Nucleus accumbens (tissue), 56 donors: ENCODE results near the gene CCDC6.

Experiments
- DNase-seq, 56 donors: peaks; one replicate each; lab custom pipeline; 2025; lab: John Stamatoyannopoulos, UW

CCDC6 gene

GRCh38 chr10:59857049-59857448 lies 49.3 kb downstream of the CCDC6 start:
- no peak for DNase-seq

- no peak for DNase-seq
Observed at GRCh38 chr10:59856104-59856503, 50.3 kb downstream of the CCDC6 start.

DNA sequence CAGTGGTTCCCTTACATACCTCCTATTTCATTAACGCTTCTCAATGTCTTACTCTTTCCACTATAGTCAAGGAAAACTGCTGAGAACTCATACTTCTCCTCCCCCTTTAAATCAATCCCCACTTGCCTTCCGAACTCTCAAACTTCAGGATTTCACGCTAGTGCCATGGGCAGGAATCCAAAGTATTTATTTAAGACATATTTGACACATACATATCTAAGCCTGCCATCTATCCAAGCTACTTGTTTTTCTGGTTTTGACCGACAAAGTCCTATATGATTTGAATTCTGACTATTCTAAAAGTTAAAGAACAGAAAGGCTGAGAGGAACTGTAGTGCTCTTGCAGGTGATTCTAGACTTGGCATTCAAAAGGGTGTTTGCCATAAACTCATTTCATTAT lies 51.8 kb downstream of the CCDC6 start:
- DNase-seq, result no peak

GRCh38 chr10:59852670-59853069 lies 53.7 kb downstream of the CCDC6 start:
- no peak for DNase-seq

DNA sequence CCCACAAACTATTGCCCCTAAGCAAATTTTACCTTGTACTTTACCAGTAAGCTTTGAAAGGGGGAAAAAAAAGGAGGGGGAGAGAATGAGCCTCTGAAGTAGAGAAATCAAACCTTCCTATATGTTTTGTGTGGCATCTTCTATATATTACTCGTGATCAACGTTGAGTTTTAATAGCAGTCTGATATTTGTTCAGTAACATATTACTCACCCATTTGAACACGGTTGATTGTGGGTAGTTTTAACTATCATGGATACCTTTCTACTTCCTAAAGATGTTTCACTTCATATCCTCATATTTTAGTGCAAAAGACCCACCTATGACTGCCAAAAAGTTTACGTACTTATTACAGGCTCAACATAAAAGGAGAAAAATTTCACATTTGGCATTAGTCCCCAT lies 54.5 kb downstream of the CCDC6 start:
- DNase-seq, result no peak

DNA sequence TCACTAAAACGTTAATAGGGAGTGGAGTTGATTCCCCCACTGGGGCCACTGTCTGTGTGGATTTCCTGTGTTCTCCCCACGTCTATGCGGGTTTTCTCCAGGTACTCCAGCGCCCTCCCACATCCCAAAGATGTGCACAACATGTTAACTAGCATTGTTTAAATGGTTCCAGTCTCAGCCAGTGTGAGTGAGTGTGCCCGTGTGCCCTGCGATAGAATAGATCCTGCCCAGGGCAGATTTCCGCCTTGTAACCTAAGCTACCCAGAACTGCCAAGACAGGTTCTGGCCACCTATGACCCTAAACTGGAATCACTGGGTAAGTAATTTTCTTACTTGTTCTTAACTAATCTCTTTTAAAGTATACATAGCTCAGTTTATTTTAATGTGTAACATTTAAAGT lies 58.5 kb downstream of the CCDC6 start:
- DNase-seq, result no peak

DNA sequence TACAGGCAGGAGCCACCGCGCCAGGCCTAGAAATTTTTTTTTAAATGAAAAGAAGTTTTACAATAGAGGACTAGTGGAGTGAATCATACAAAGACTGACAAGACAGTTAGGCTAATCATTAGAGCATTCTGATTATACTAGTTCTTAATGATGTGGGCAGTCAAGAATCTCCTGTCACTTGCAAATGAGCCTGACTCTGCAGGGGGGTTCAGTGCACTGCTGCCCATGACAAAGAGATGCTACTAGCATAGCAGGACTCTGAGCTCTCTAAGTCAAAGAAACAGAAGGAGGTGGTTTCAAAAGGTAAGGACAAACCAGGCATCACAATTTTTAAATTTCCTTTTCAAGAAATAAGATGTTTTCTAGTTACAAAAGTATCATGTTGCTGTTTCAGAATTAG lies 59.0 kb downstream of the CCDC6 start:
- no peak for DNase-seq

- no peak for DNase-seq
Observed at GRCh38 chr10:59844436-59844835, 61.9 kb downstream of the CCDC6 start.

- no peak for DNase-seq
Observed at GRCh38 chr10:59843748-59844147, 62.6 kb downstream of the CCDC6 start.

- DNase-seq, result no peak
Observed at GRCh38 chr10:59839576-59839975, 66.8 kb downstream of the CCDC6 start.

DNA sequence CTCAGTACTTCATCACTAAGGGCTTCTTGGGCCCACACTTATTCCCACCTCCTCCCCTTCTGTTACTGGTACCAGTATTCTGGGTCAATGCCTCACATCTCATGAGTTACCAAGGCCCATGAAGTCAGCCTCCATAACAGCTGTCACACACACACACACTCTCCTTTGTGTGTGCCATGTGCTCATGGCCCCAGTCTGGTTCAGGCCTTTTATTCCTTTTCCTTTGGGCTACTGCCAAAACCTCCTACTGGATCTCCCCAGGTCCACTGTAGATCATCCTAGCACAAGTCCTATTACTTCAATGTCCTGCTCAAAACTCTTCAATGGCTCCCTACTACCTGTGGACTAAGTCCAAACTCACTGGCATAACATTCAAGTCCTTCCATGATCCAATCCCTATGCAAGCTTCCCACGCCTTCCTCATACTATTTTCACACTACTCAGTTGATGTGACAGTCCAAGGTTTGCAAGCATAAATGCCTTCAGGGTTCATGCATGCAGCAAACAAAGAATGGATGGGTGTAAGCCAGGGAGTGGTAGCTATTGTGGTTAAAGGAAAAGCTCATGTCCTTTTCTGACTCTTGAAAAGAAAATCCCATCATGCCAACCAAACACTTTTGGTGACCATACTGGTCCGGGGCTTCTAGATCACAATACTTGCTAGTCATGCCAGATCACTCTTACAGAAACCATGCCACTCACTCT lies 68.1 kb downstream of the CCDC6 start:
- DNase-seq, result no peak

GRCh38 chr10:59833810-59834209 lies 72.5 kb downstream of the CCDC6 start:
- no peak for DNase-seq

DNA sequence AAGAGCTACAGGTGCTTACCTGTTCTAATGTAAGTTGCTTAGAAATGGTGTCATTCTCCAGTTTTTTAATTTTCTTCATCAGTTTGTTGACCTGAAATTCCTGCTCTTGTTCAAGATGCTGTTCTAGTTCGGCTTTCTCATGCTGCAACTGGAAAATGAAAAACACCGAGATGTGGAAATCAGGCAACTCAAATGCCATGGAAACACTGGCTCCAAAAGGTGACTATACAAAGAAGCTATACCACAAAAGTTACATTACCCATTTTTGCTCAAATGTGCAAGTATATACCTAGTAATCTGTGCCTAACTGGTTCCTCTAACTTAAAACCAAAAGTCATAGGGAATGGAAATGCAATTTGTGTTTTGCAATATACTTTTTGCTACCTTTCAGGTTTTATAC lies 73.8 kb downstream of the CCDC6 start:
- no peak for DNase-seq

GRCh38 chr10:59831658-59832503 lies 74.5 kb downstream of the CCDC6 start:
- no peak for DNase-seq

- peak in 19 of 56 donors; percentile 0 to 47 (median 12) for DNase-seq
Observed at GRCh38 chr10:59830601-59831259, 75.6 kb downstream of the CCDC6 start.

- no peak for DNase-seq
Observed at GRCh38 chr10:59829601-59830000, 76.8 kb downstream of the CCDC6 start.

- no peak for DNase-seq
Observed at GRCh38 chr10:59829024-59829423, 77.3 kb downstream of the CCDC6 start.

- no peak for DNase-seq
Observed at GRCh38 chr10:59825932-59826331, 80.4 kb downstream of the CCDC6 start.

- DNase-seq, result no peak
Observed at GRCh38 chr10:59823751-59824150, 82.6 kb downstream of the CCDC6 start.

- DNase-seq, result no peak
Observed at GRCh38 chr10:59823111-59823510, 83.2 kb downstream of the CCDC6 start.

DNA sequence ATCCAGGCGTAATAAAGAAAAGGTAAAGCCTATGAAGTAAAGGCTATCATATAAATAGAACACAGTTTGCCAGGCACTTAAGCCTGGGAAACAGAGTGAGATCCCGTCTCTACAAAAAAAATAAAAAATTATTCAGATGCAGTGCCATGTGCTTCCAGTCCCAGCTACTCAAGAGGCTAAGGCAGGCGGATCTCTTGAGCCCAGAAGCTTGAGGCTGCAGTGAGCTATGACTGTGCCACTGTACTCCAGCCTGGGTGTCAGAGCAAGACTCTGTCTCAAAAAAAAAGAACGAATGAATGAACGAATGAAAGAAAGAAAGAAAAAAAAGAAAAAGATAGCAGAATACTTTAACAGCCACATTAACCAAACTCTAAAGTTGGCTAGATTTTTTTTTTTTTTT lies 85.9 kb downstream of the CCDC6 start:
- peak in 1 of 56 donors; percentile 9 for DNase-seq

DNA sequence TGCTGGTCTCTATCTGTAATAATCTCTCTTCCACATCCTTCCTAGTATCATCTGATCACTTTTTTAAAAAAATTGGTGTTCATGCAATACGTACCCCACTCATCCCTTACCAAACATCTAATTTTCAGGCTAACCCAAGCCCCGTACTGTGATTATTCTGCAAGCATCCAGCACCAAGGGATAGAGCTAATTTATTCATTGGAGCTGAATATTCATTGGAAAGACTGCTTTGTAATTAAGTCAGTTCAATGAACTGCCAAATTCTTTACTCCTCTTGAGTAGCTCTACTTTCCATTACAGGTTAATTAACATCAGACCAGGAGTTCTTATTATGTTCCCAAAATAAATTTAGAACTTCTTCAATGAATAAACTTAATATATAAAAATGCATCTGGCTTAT lies 86.7 kb downstream of the CCDC6 start:
- DNase-seq, result no peak
